GM23248 (cell line): ENCODE results near the gene ANKRD65. TPM values are rescaled to one million over a fixed set of nuclear protein-coding genes. Genes with fewer than 3 reads are reported as not detected.

Source experiments
- DNase-seq: peaks from one replicate; pipeline ENCODE4 v3.0.0-alpha.2; 2015
- H2AFZ ChIP-seq: fragments of 200-600 bp; sonication (generic); 2 replicates; pipeline ENCODE4 v1.6.1; 2016; ENCODE audit warnings: antibody characterized with exemption
- H3F3A ChIP-seq: fragments of 200-600 bp; sonication (generic); 2 replicates; pipeline ENCODE4 v1.6.1; 2016; ENCODE audit warnings: mild to moderate bottlenecking, antibody characterized with exemption, mixed run types; ENCODE audit not compliant: insufficient read depth
- H3K27ac ChIP-seq: fragments of 200-600 bp; sonication (generic); 2 replicates; pipeline ENCODE4 v1.5.1; 2016; ENCODE audit warnings: mild to moderate bottlenecking
- H3K27me3 ChIP-seq: fragments of 200-600 bp; sonication (generic); replicated peaks from 2 replicates; pipeline ENCODE4 v1.6.1; 2016; ENCODE audit warnings: mild to moderate bottlenecking; ENCODE audit not compliant: insufficient read depth
- H3K36me3 ChIP-seq: fragments of 200-600 bp; sonication (generic); 2 replicates; pipeline ENCODE4 v1.6.1; 2016; ENCODE audit warnings: low read depth, mild to moderate bottlenecking
- H3K4me1 ChIP-seq: fragments of 200-600 bp; sonication (generic); 2 replicates; pipeline ENCODE4 v1.6.1; 2016; ENCODE audit warnings: mild to moderate bottlenecking; ENCODE audit not compliant: insufficient read depth
- H3K4me2 ChIP-seq: fragments of 200-600 bp; sonication (generic); one replicate; pipeline ENCODE4 v1.6.1; 2016; ENCODE audit warnings: mild to moderate bottlenecking; ENCODE audit not compliant: unreplicated experiment
- H3K4me3 ChIP-seq: fragments of 200-600 bp; sonication (generic); 2 replicates; pipeline ENCODE4 v1.5.1; 2016; ENCODE audit warnings: mild to moderate bottlenecking
- H3K79me2 ChIP-seq: fragments of 200-600 bp; sonication (generic); 2 replicates; pipeline ENCODE4 v1.6.1; 2016; ENCODE audit warnings: mild to moderate bottlenecking; ENCODE audit not compliant: insufficient read depth
- H3K9ac ChIP-seq: fragments of 200-600 bp; sonication (generic); 2 replicates; pipeline ENCODE4 v1.6.1; 2016; ENCODE audit warnings: mild to moderate bottlenecking
- H3K9me2 ChIP-seq: fragments of 200-600 bp; sonication (generic); 2 replicates; pipeline ENCODE4 v1.6.1; 2016; ENCODE audit warnings: mixed run types, mild to moderate bottlenecking, moderate library complexity; ENCODE audit not compliant: insufficient read depth
- H3K9me3 ChIP-seq: fragments of 200-600 bp; sonication (generic); one replicate; pipeline ENCODE4 v1.6.1; 2017; ENCODE audit warnings: low read depth
- H4K20me1 ChIP-seq: fragments of 200-600 bp; sonication (generic); 2 replicates; pipeline ENCODE4 v1.6.0; 2016; ENCODE audit not compliant: insufficient read depth
- EZH2 ChIP-seq: fragments of 200-600 bp; sonication (generic); IDR thresholded peaks from 2 replicates; pipeline ENCODE4 v1.6.1; 2018; ENCODE audit warnings: antibody characterized with exemption, mild to moderate bottlenecking; ENCODE audit not compliant: insufficient read depth, poor library complexity, severe bottlenecking
- EZH2phosphoT487 ChIP-seq: fragments of 200-600 bp; sonication (generic); IDR thresholded peaks from 2 replicates; pipeline ENCODE4 v1.6.1; 2018; ENCODE audit warnings: antibody characterized with exemption, moderate library complexity, mild to moderate bottlenecking, low read depth; ENCODE audit not compliant: insufficient read depth
- WGBS, 2 experiments: methylation state at CpG; one replicate each; pipeline ENCODE4 v1.1.6; 2015 to 2017; ENCODE audit warnings: low lambda C conversion rate in 2 of 2, low coverage in 1 of 2; ENCODE audit errors: missing lambda C conversion rate in 2 of 2; 5-methylcytosine and 5-hydroxymethylcytosine counted together
- in situ Hi-C: fragments of 300-500 bp; cut with MboI; formaldehyde crosslinking; loops from 2 replicates; pipeline ENCODE4 v1.15.0; 2020
- polyA plus RNA-seq: library from polyadenylated mRNA; unstranded; fragments of >200 nt; fragmentation: Nextera tagmentation; extraction: Ambion mirVana; gene quantifications from 2 replicates; pipeline ENCODE4 v1.2.1, GENCODE V29; 2016
- total RNA-seq: library from RNA; depleted of rRNA; stranded (reverse); fragments of >200 nt; shearing (Covaris generic); gene quantifications from 2 replicates; pipeline ENCODE4 v1.2.3, GENCODE V29; 2014

Gene ANKRD65
- total and polyA plus RNA-seq, 2 experiments from 2014 or later, result 0.44 to 0.97 TPM

GRCh38 chr1:1402072-1402900 is 18.8 kb downstream of the ANKRD65 start:
- in situ Hi-C loops, result no loop called here
- Histone ChIP-seq H3K9me2 (no peaks in the 10 kb centered on the region), H3K9me3 (no peaks in the 10 kb centered on the region), H4K20me1 (no peaks in the 10 kb centered on the region), H2AFZ (no peak overlapping the region), H3K4me2 (no peak overlapping the region), H3K27me3 (no peaks in the 10 kb centered on the region), H3K36me3 (peaks cover 10% of the 10 kb centered on the region; the same call in 1 of the 2 replicates), H3K9ac (no peak overlapping the region), H3K27ac (peak overlapping the region; percentile 29), H3K4me3 (no peak overlapping the region), H3K79me2 (peaks cover 96% of the 10 kb centered on the region), H3F3A (peaks cover 36% of the 10 kb centered on the region), H3K4me1 (peaks cover 18% of the 10 kb centered on the region)
- TF ChIP-seq EZH2phosphoT487 (no peak), EZH2 (no peak)
- 75 to 79% methylated on average over 20 of the region's 20 CpGs for WGBS, 2 experiments
- DNase-seq, result peak; percentile 84

GRCh38 chr1:1401457-1402010 is 19.5 kb downstream of the ANKRD65 start:
- Histone ChIP-seq H2AFZ (no peak overlapping the region), H4K20me1 (no peaks in the 10 kb centered on the region), H3K27me3 (no peaks in the 10 kb centered on the region), H3K9me2 (no peaks in the 10 kb centered on the region), H3K9ac (no peak overlapping the region), H3K27ac (0 out of 2 replicates have a peak overlapping the region, but pooled peaks have one; percentile 29), H3F3A (peaks cover 37% of the 10 kb centered on the region), H3K4me2 (no peak overlapping the region), H3K79me2 (peaks cover 97% of the 10 kb centered on the region), H3K9me3 (no peaks in the 10 kb centered on the region), H3K4me3 (no peak overlapping the region), H3K36me3 (peaks cover 14% of the 10 kb centered on the region; the same call in 1 of the 2 replicates), H3K4me1 (peaks cover 18% of the 10 kb centered on the region)
- TF ChIP-seq EZH2phosphoT487 (no peak), EZH2 (no peak)
- DNase-seq, result no peak
- 84 to 92% methylated on average over 6 to 7 of the region's 7 CpGs for WGBS, 2 experiments
- in situ Hi-C loops, result no loop called here

GRCh38 chr1:1400576-1401456 is 20.3 kb downstream of the ANKRD65 start:
- H3K4me3 ChIP-seq, result peak overlapping the region; percentile 80
- no peak for DNase-seq
- in situ Hi-C loops, result no loop called here
- H3K9me3 ChIP-seq, result no peaks in the 10 kb centered on the region
- H3K4me2 ChIP-seq, result peak overlapping the region; percentile 78
- peak overlapping the region; percentile 95 for H3K9ac ChIP-seq
- no peak for TF ChIP-seq EZH2phosphoT487
- no peak for TF ChIP-seq EZH2
- H3K79me2 ChIP-seq, result peaks cover 97% of the 10 kb centered on the region
- no peak overlapping the region for H2AFZ ChIP-seq
- no peaks in the 10 kb centered on the region for H4K20me1 ChIP-seq
- H3K27ac ChIP-seq, result peak overlapping the region; percentile 58
- H3K4me1 ChIP-seq, result peaks cover 15% of the 10 kb centered on the region
- H3K36me3 ChIP-seq, result peaks cover 16% of the 10 kb centered on the region; the same call in 1 of the 2 replicates
- no peaks in the 10 kb centered on the region for H3K27me3 ChIP-seq
- peaks cover 37% of the 10 kb centered on the region for H3F3A ChIP-seq
- 77 to 84% methylated on average over 22 of the region's 22 CpGs for WGBS, 2 experiments
- H3K9me2 ChIP-seq, result no peaks in the 10 kb centered on the region
